Osteocyte (in vitro differentiated cells): Measurements from ENCODE around the gene ASCL5. TPM values are rescaled to one million over a fixed set of nuclear protein-coding genes. Genes with fewer than 3 reads are reported as not detected.

ENCODE experiments used
- DNase-seq: peaks from one replicate; pipeline ENCODE4 v3.0.0; 2021; ENCODE audit warnings: mixed read lengths; ENCODE audit not compliant: unreplicated experiment; ENCODE audit errors: extremely low spot score
- H3K27ac Mint-ChIP-seq: one replicate; pipeline ENCODE4 v1.8.0; 2021; ENCODE audit warnings: mild to moderate bottlenecking, mixed read lengths; ENCODE audit not compliant: unreplicated experiment
- H3K27me3 Mint-ChIP-seq: one replicate; pipeline ENCODE4 v1.8.0; 2021; ENCODE audit warnings: mixed read lengths; ENCODE audit not compliant: unreplicated experiment
- H3K36me3 Mint-ChIP-seq: one replicate; pipeline ENCODE4 v1.8.0; 2021; ENCODE audit warnings: mixed read lengths; ENCODE audit not compliant: unreplicated experiment
- H3K4me1 Mint-ChIP-seq: one replicate; pipeline ENCODE4 v1.8.0; 2021; ENCODE audit warnings: mixed read lengths; ENCODE audit not compliant: unreplicated experiment
- H3K4me3 Mint-ChIP-seq: one replicate; pipeline ENCODE4 v1.8.0; 2021; ENCODE audit warnings: mild to moderate bottlenecking, moderate library complexity, mixed read lengths; ENCODE audit not compliant: unreplicated experiment
- H3K9me3 Mint-ChIP-seq: one replicate; pipeline ENCODE4 v1.8.0; 2021; ENCODE audit warnings: mixed read lengths; ENCODE audit not compliant: unreplicated experiment
- CTCF ChIP-seq: fragments of 200-600 bp; sonication (generic); IDR thresholded peaks from 2 replicates; pipeline ENCODE4 v1.5.0; 2021; ENCODE audit warnings: antibody characterized with exemption, mild to moderate bottlenecking, moderate library complexity
- total RNA-seq: library from RNA; stranded (reverse); gene quantifications from 2 replicates; pipeline ENCODE4 v1.2.1, GENCODE V29; 2021

ASCL5 gene
- total RNA-seq, 1 donor from 2014 or later: not detected

- peak overlapping the region; percentile 82 for H3K27ac Mint-ChIP-seq
- TF ChIP-seq CTCF: no peak
- H3K4me1 Mint-ChIP-seq: peaks cover 19% of the 10 kb centered on the region
- H3K9me3 Mint-ChIP-seq: no peaks in the 10 kb centered on the region
- peaks cover 17% of the 10 kb centered on the region for H3K27me3 Mint-ChIP-seq
- peaks cover 16% of the 10 kb centered on the region for H3K36me3 Mint-ChIP-seq
- H3K4me3 Mint-ChIP-seq: peak overlapping the region; percentile 85
- DNase-seq: no peak
Observed at GRCh38 chr1:201153474-201154388, 26.7 kb upstream of the ASCL5 start.

GRCh38 chr1:201149400-201149799 is 22.4 kb upstream of the ASCL5 start:
- DNase-seq: no peak

GRCh38 chr1:201147396-201148015 is 20.5 kb upstream of the ASCL5 start:
- Mint-ChIP-seq H3K4me3 (no peak overlapping the region), H3K36me3 (peaks cover 60% of the 10 kb centered on the region), H3K4me1 (peaks cover under 1% of the 10 kb centered on the region), H3K27ac (no peak overlapping the region), H3K27me3 (no peaks in the 10 kb centered on the region), H3K9me3 (no peaks in the 10 kb centered on the region)
- TF ChIP-seq CTCF: no peak
- DNase-seq: no peak

More at GRCh38 chr1:201149400-201149799, 22.4 kb upstream of the ASCL5 start:
- H3K27me3 Mint-ChIP-seq: no peaks in the 10 kb centered on the region
- peaks cover 13% of the 10 kb centered on the region for H3K4me1 Mint-ChIP-seq
- peak; percentile 51 for TF ChIP-seq CTCF
- peaks cover 41% of the 10 kb centered on the region for H3K36me3 Mint-ChIP-seq
- H3K27ac Mint-ChIP-seq: no peak overlapping the region
- no peaks in the 10 kb centered on the region for H3K9me3 Mint-ChIP-seq
- H3K4me3 Mint-ChIP-seq: no peak overlapping the region

- H3K27me3 Mint-ChIP-seq: no peaks in the 10 kb centered on the region
- H3K27ac Mint-ChIP-seq: no peak overlapping the region
- DNase-seq: no peak
- peaks cover 64% of the 10 kb centered on the region for H3K36me3 Mint-ChIP-seq
- no peak for TF ChIP-seq CTCF
- H3K4me1 Mint-ChIP-seq: no peaks in the 10 kb centered on the region
- no peaks in the 10 kb centered on the region for H3K9me3 Mint-ChIP-seq
- no peak overlapping the region for H3K4me3 Mint-ChIP-seq
Observed at GRCh38 chr1:201146626-201147390, 19.8 kb upstream of the ASCL5 start.
